B cell (primary cell): ENCODE results near the gene PHACTR3. TPM values are rescaled to one million over a fixed set of nuclear protein-coding genes. Genes with fewer than 3 reads are reported as not detected.

Source experiments
- ATAC-seq: fragments of 200-7000 bp; cut with Tn5 transposase; one replicate; pipeline ENCODE4 v1.10.0; 2021; ENCODE audit warnings: low read depth, mild to moderate bottlenecking, moderate number of reproducible peaks, moderate library complexity
- CTCF ChIA-PET: fragments of 350-600 bp; sonication (Branson Sonifier 250); formaldehyde crosslinking; loops from one replicate; lab custom pipeline; 2021; ENCODE audit warnings: antibody characterized with exemption, inconsistent platforms; lab: Charles Lee
- POLR2A ChIA-PET: fragments of 350-600 bp; sonication (Branson Sonifier 250); formaldehyde crosslinking; loops from one replicate; lab custom pipeline; 2021; ENCODE audit warnings: antibody characterized with exemption; lab: Charles Lee
- DNase-seq: peaks from one replicate; pipeline ENCODE4 v3.0.0; 2013
- H2AFZ ChIP-seq: 2 replicates; pipeline ENCODE4 v1.6.1; 2012; ENCODE audit warnings: mild to moderate bottlenecking, low read depth, low read length; ENCODE audit not compliant: insufficient read depth, poor library complexity, severe bottlenecking
- H3K27ac ChIP-seq, 2 donors: 1 replicate in 1 of 2; 2 replicates in 1 of 2; pipeline ENCODE4 v1.5.1; 2012 to 2013; ENCODE audit warnings: low read length in 2 of 2, mild to moderate bottlenecking in 2 of 2, moderate library complexity in 1 of 2
- H3K27me3 ChIP-seq, 4 experiments: fragments of 200-600 bp in 1 of 4; sonication (generic) in 1 of 4; replicated peaks in 1 of 4; 1 replicate in 2 of 4; 2 replicates in 2 of 4; pipeline versions ENCODE4 v1.6.1 to v1.7.0; 2013 to 2016; ENCODE audit warnings: low read length in 3 of 4, mild to moderate bottlenecking in 2 of 4, mixed read lengths in 1 of 4, moderate library complexity in 1 of 4; ENCODE audit not compliant: insufficient read depth in 4 of 4, control insufficient read depth in 3 of 4; ENCODE audit errors: control extremely low read depth in 1 of 4
- H3K36me3 ChIP-seq, 2 experiments: replicated peaks in 1 of 2; 1 replicate in 1 of 2; 2 replicates in 1 of 2; pipeline versions ENCODE4 v1.6.1 to v1.7.1; 2013; ENCODE audit warnings: low read length in 1 of 2; ENCODE audit not compliant: insufficient read depth in 2 of 2, control insufficient read depth in 1 of 2; ENCODE audit errors: control extremely low read depth in 1 of 2, extremely low read depth in 1 of 2
- H3K4me1 ChIP-seq, 2 donors: fragments of 200-600 bp in 1 of 2; sonication (generic) in 1 of 2; 1 replicate in 1 of 2; 2 replicates in 1 of 2; pipeline versions ENCODE4 v1.5.1 to v1.6.1; 2013 to 2017; ENCODE audit warnings: low read length in 2 of 2; ENCODE audit not compliant: control insufficient read depth in 2 of 2, insufficient read depth in 2 of 2
- H3K4me2 ChIP-seq: replicated peaks from 2 replicates; pipeline ENCODE3; 2012; ENCODE audit warnings: mild to moderate bottlenecking, low read depth, low read length; ENCODE audit not compliant: poor library complexity, severe bottlenecking
- H3K4me3 ChIP-seq, 5 experiments: fragments of 200-600 bp in 1 of 5; sonication (generic) in 1 of 5; 1 replicate in 3 of 5; 2 replicates in 2 of 5; pipeline versions ENCODE4 v1.5.1 to v1.7.0; 2011 to 2016; ENCODE audit warnings: low read length in 4 of 5, mild to moderate bottlenecking in 4 of 5, low read depth in 2 of 5, control low read depth in 1 of 5, moderate library complexity in 1 of 5; ENCODE audit not compliant: insufficient read depth in 1 of 5; ENCODE audit errors: control extremely low read depth in 1 of 5, extremely low read depth in 1 of 5
- H3K79me2 ChIP-seq: fragments of 200-600 bp; sonication (generic); one replicate; pipeline ENCODE4 v1.6.0; 2016; ENCODE audit warnings: low read length; ENCODE audit not compliant: control insufficient read depth, insufficient read depth
- H3K9ac ChIP-seq: fragments of 200-600 bp; sonication (generic); 2 replicates; pipeline ENCODE4 v1.6.1; 2017; ENCODE audit warnings: mild to moderate bottlenecking, low read length, moderate library complexity
- H3K9me3 ChIP-seq, 3 donors: one replicate each; pipeline versions ENCODE4 v1.6.1 to v1.7.1; 2013; ENCODE audit warnings: low read length in 2 of 3; ENCODE audit not compliant: control insufficient read depth in 2 of 3, insufficient read depth in 1 of 3; ENCODE audit errors: control extremely low read depth in 1 of 3
- H4K20me1 ChIP-seq: 2 replicates; pipeline ENCODE4 v1.6.0; 2012; ENCODE audit warnings: mild to moderate bottlenecking, low read length; ENCODE audit not compliant: insufficient read depth, control insufficient read depth, poor library complexity, severe bottlenecking
- H3K27ac Mint-ChIP-seq: one replicate; pipeline ENCODE4 v1.8.0; 2021; ENCODE audit warnings: mixed read lengths
- H3K27me3 Mint-ChIP-seq: one replicate; pipeline ENCODE4 v1.8.0; 2021; ENCODE audit warnings: mixed read lengths
- H3K4me1 Mint-ChIP-seq: one replicate; pipeline ENCODE4 v1.8.0; 2021; ENCODE audit warnings: mixed read lengths
- H3K4me3 Mint-ChIP-seq: one replicate; pipeline ENCODE4 v1.8.0; 2021; ENCODE audit warnings: mixed read lengths
- H3K9me3 Mint-ChIP-seq: one replicate; pipeline ENCODE4 v1.8.0; 2022; ENCODE audit warnings: mixed read lengths; ENCODE audit not compliant: insufficient read depth
- CTCF ChIP-seq: fragments of 200-600 bp; IDR thresholded peaks from one replicate; pipeline ENCODE4 v1.8.0; 2022; ENCODE audit warnings: antibody characterized with exemption, mild to moderate bottlenecking
- EZH2 ChIP-seq: IDR thresholded peaks from 2 replicates; pipeline ENCODE4 v1.6.1; 2012; ENCODE audit warnings: borderline replicate concordance, low read depth, mild to moderate bottlenecking, moderate library complexity, low read length; ENCODE audit not compliant: insufficient read depth, poor library complexity, severe bottlenecking
- WGBS: methylation state at CpG from one replicate; pipeline ENCODE4 v1.1.5; 2013; ENCODE audit warnings: missing lambda C conversion rate; ENCODE audit not compliant: insufficient coverage; 5-methylcytosine and 5-hydroxymethylcytosine counted together
- intact Hi-C: fragments of 100-400 bp; cut with micrococcal nuclease; formaldehyde crosslinking; loops from one replicate; pipeline ENCODE4 v1.10.0; 2022
- polyA plus RNA-seq: library from polyadenylated mRNA; depleted of rRNA; stranded (reverse); fragments of >200 nt; gene quantifications from 2 replicates; pipeline ENCODE4 v1.2.3, GENCODE V29; 2012
- total RNA-seq, 2 donors: library from RNA; stranded (reverse); fragments of 120-200 nt in 1 of 2; gene quantifications; 1 replicate in 1 of 2; 2 replicates in 1 of 2; pipeline versions ENCODE4 v1.2.3 to v1.2.4, GENCODE V29; 2013 to 2022

Gene PHACTR3
- total and polyA plus RNA-seq, 2 donors (not counting 1 experiment from before 2014, with no cell fraction given) = not detected

- WGBS = 84% methylated on average over 6 of the region's 6 CpGs
- intact Hi-C loops = no loop called here
- no peaks in the 10 kb centered on the region for H3K36me3 ChIP-seq
- Mint-ChIP-seq H3K9me3 (no peaks in the 10 kb centered on the region), H3K4me3 (no peak overlapping the region), H3K27ac (no peak overlapping the region), H3K27me3 (peaks cover 33% of the 10 kb centered on the region), H3K4me1 (peaks cover 1% of the 10 kb centered on the region)
- H2AFZ ChIP-seq = no peak overlapping the region
- no peak overlapping the region for H3K4me2 ChIP-seq
- no peak for DNase-seq
- no peak overlapping the region for H3K27ac ChIP-seq
- no peaks in the 10 kb centered on the region for H3K4me1 ChIP-seq
- TF ChIP-seq CTCF = no peak
- TF ChIP-seq EZH2 = no peak
- H3K9me3 ChIP-seq = peaks cover 0 to 13% (median 0%) of the 10 kb centered on the region in 3 donors
- no peak overlapping the region for H3K9ac ChIP-seq
- peaks cover 0 to 25% (median 2%) of the 10 kb centered on the region in 4 experiments for H3K27me3 ChIP-seq
- H4K20me1 ChIP-seq = no peaks in the 10 kb centered on the region
- POLR2A ChIA-PET = no interaction called here
- CTCF ChIA-PET = interaction anchor here (2.6 kb wide), 1 partner anchor 8 kb away, joined by 7 read pairs; no protein-coding TSS in a partner anchor
- no peaks in the 10 kb centered on the region for H3K79me2 ChIP-seq
- no peak for ATAC-seq
- H3K4me3 ChIP-seq = no peak overlapping the region
Observed at GRCh38 chr20:59608396-59608795, 4.1 kb downstream of the PHACTR3 start.

DNA sequence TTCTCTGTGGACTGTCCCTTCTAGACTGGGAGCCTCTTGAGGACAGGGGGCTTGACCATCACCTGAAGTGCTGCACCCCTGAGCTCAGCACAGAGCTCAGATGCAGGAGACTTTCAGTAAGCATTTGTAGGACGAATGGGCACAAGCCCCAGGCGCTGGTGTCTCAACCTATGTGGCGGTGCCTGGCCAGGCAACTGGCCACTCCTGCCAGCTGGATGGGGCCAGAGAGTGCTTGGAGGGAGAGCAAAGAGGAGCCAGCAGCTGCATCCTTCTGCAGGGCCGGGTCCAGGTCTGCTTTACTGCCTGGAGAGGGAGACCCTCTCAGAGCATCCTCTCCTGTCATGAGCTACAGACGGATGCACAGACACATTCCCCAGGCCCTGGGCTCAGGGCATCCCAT lies 4.5 kb downstream of the PHACTR3 start:
- Histone ChIP-seq H2AFZ (no peak overlapping the region), H3K4me1 (no peaks in the 10 kb centered on the region), H3K79me2 (no peaks in the 10 kb centered on the region), H3K4me2 (no peak overlapping the region), H4K20me1 (no peaks in the 10 kb centered on the region), H3K4me3 (no peak overlapping the region), H3K9ac (no peak overlapping the region), H3K27ac (no peak overlapping the region), H3K27me3 (peaks cover 0 to 22% (median 2%) of the 10 kb centered on the region in 4 experiments), H3K9me3 (peaks cover 0 to 9% (median 0%) of the 10 kb centered on the region in 3 donors), H3K36me3 (no peaks in the 10 kb centered on the region)
- Mint-ChIP-seq H3K27me3 (peaks cover 33% of the 10 kb centered on the region), H3K9me3 (no peaks in the 10 kb centered on the region), H3K27ac (no peak overlapping the region), H3K4me3 (no peak overlapping the region), H3K4me1 (peaks cover 1% of the 10 kb centered on the region)
- no peak for TF ChIP-seq CTCF
- TF ChIP-seq EZH2 = no peak
- intact Hi-C loops = no loop called here
- CTCF ChIA-PET = interaction anchor here (2.6 kb wide), 1 partner anchor 9 kb away, joined by 7 read pairs; no protein-coding TSS in a partner anchor
- POLR2A ChIA-PET = no interaction called here
- WGBS = 85% methylated on average over 5 of the region's 5 CpGs
- no peak for ATAC-seq
- DNase-seq = no peak
